Epithelial cell of proximal tubule (primary cell): ENCODE data around the gene TMEM151A. TPM values are rescaled to one million over a fixed set of nuclear protein-coding genes. Genes with fewer than 3 reads are reported as not detected.

Experiments
- DNase-seq: peaks from one replicate; pipeline ENCODE4 v3.0.0-alpha.2; 2011; ENCODE audit warnings: low read depth
- H3K4me3 ChIP-seq: 2 replicates; pipeline ENCODE4 v1.5.1; 2011; ENCODE audit warnings: low read depth, mild to moderate bottlenecking, low read length
- CTCF ChIP-seq: conservative IDR thresholded peaks from 2 replicates; pipeline ENCODE4 v1.5.1; 2012; ENCODE audit warnings: low read depth, mild to moderate bottlenecking, low read length
- total RNA-seq: library from RNA; depleted of rRNA; stranded (reverse); fragments of >200 nt; gene quantifications from 2 replicates; pipeline ENCODE4 v1.2.3, GENCODE V29; 2015

The TMEM151A gene
- total RNA-seq, 1 donor from 2014 or later = 0.58 TPM

GRCh38 chr11:66326261-66327111 is 34.8 kb downstream of the TMEM151A start:
- no peak for DNase-seq
- TF ChIP-seq CTCF = no peak
- no peak overlapping the region for H3K4me3 ChIP-seq

- no peak overlapping the region for H3K4me3 ChIP-seq
- TF ChIP-seq CTCF = peak; percentile 8
- DNase-seq = no peak
Observed at GRCh38 chr11:66327171-66328030, 35.7 kb downstream of the TMEM151A start.

GRCh38 chr11:66328031-66328301 is 36.3 kb downstream of the TMEM151A start:
- H3K4me3 ChIP-seq = no peak overlapping the region
- no peak for DNase-seq
- TF ChIP-seq CTCF = no peak

- peak; percentile 92 for TF ChIP-seq CTCF
- DNase-seq = no peak
- no peak overlapping the region for H3K4me3 ChIP-seq
Observed at GRCh38 chr11:66328302-66329144, 36.8 kb downstream of the TMEM151A start.

- no peak for TF ChIP-seq CTCF
- DNase-seq = no peak
- no peak overlapping the region for H3K4me3 ChIP-seq
Observed at GRCh38 chr11:66329165-66329673, 37.5 kb downstream of the TMEM151A start.

GRCh38 chr11:66330931-66331330 is 39.2 kb downstream of the TMEM151A start:
- no peak for TF ChIP-seq CTCF
- no peak overlapping the region for H3K4me3 ChIP-seq
- DNase-seq = no peak
